SK-N-MC (cell line): Measurements from ENCODE around the gene GANC.

ENCODE experiments used
- DNase-seq: peaks from one replicate; pipeline ENCODE4 v3.0.0-alpha.2; 2011; ENCODE audit warnings: low read depth, low spot score
- H3K27ac ChIP-seq: fragments of 200-600 bp; sonication (generic); 2 replicates; pipeline ENCODE4 v1.5.1; 2016; ENCODE audit warnings: mixed run types
- H3K36me3 ChIP-seq: fragments of 200-600 bp; sonication (generic); 2 replicates; pipeline ENCODE4 v1.6.1; 2017; ENCODE audit warnings: antibody characterized with exemption, low read length, mixed read lengths; ENCODE audit not compliant: insufficient read depth
- H3K4me3 ChIP-seq: fragments of 200-600 bp; sonication (generic); 2 replicates; pipeline ENCODE4 v1.5.1; 2016
- H3K9ac ChIP-seq: fragments of 200-600 bp; sonication (generic); 2 replicates; pipeline ENCODE4 v1.8.0; 2017; ENCODE audit warnings: mixed run types, mixed read lengths; ENCODE audit not compliant: insufficient read length
- H3K9me3 ChIP-seq: fragments of 200-600 bp; sonication (generic); 2 replicates; pipeline ENCODE4 v1.6.1; 2017; ENCODE audit warnings: low read depth, mild to moderate bottlenecking, antibody characterized with exemption, low read length, moderate library complexity, mixed read lengths
- EZH2 ChIP-seq: fragments of 200-600 bp; sonication (generic); IDR thresholded peaks from one replicate; pipeline ENCODE4 v1.6.1; 2017; ENCODE audit warnings: antibody characterized with exemption
- FOXP2 ChIP-seq: optimal IDR thresholded peaks from 2 replicates; pipeline ENCODE3; 2011; ENCODE audit warnings: mild to moderate bottlenecking, moderate library complexity; ENCODE audit not compliant: insufficient read depth; ENCODE audit errors: extremely low read length, control extremely low read depth
- POLR2AphosphoS5 ChIP-seq: IDR thresholded peaks from 2 replicates; pipeline ENCODE4 v1.6.1; 2012; ENCODE audit warnings: mild to moderate bottlenecking, low read depth, low read length, borderline replicate concordance

GANC gene

DNA sequence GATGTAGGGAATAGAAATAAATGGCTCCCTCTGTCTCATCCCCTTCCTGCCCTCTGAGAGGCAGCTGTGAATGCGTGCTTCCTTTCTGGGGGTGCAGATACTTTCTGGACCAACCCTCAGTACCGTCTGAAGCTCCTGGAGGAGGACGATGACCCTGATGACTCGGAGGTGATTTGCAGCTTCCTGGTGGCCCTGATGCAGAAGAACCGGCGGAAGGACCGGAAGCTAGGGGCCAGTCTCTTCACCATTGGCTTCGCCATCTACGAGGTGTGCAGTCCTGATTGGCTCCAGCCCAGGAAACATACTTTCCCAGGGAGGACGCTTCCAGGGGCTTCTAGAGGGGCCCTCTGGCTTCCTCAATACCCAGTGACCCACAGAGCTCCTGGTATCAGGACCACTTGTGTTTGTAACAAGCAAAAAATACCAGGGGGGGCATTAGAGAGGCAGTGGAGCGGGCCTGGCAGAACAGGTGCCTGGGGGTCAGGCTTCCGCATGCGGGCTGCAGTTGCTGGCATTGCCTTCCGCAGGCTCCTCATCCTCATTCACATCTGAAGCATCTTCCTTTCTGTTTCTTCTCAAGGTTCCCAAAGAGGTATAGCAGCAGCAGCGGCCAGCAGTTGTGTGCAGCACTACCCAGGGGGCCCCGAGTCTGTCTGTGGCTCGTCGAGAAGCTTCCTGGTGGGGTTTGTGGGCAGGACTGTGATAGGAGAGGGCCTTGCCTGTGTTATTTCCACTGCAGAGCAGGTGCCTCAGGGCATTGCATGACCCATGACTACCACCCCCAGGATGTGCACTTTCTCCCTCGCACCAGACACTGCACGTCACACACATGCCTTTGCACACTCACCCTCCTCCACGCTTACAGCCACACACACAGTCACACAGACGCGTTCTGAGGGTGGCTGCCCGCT is 128.8 kb downstream of the GANC start:
- Histone ChIP-seq H3K9ac (no peak overlapping the region), H3K36me3 (no peaks in the 10 kb centered on the region), H3K9me3 (no peaks in the 10 kb centered on the region), H3K4me3 (no peak overlapping the region), H3K27ac (no peak overlapping the region)
- no peak for DNase-seq
- TF ChIP-seq EZH2: no peak
- no peak for TF ChIP-seq POLR2AphosphoS5
- no peak for TF ChIP-seq FOXP2

DNA sequence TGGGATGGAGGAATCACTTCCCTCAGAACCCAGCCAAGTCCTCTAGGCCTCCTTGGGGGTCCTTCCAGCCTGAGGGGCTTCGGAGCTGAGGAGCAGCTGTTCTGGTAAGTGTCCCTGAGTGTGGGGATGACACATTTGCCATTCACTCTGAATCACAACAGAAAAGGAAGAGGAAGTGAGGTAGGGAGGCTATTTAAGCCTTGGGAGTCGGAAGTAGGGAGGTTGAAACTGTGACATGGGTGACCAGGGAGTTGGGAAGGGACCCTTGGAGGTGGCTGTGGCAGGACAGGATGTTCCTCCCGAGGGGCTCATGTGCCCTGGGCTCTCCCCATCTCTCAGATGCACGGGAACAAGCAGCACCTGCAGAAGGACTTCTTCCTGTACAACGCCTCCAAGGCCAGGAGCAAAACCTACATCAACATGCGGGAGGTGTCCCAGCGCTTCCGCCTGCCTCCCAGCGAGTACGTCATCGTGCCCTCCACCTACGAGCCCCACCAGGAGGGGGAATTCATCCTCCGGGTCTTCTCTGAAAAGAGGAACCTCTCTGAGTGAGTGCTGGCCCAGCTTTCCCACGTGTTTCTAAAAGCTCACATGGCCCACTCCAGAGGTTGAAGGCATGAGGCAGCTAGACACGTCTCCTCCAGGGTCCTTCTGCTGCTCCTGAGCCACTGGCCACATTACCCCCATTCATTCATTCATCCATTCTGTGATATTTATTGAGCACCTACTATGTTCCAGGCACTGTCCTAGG is 129.6 kb downstream of the GANC start:
- H3K27ac ChIP-seq: no peak overlapping the region
- H3K36me3 ChIP-seq: no peaks in the 10 kb centered on the region
- no peak overlapping the region for H3K9ac ChIP-seq
- no peak overlapping the region for H3K4me3 ChIP-seq
- no peaks in the 10 kb centered on the region for H3K9me3 ChIP-seq
- no peak for DNase-seq
- no peak for TF ChIP-seq POLR2AphosphoS5
- TF ChIP-seq EZH2: no peak
- TF ChIP-seq FOXP2: no peak

DNA sequence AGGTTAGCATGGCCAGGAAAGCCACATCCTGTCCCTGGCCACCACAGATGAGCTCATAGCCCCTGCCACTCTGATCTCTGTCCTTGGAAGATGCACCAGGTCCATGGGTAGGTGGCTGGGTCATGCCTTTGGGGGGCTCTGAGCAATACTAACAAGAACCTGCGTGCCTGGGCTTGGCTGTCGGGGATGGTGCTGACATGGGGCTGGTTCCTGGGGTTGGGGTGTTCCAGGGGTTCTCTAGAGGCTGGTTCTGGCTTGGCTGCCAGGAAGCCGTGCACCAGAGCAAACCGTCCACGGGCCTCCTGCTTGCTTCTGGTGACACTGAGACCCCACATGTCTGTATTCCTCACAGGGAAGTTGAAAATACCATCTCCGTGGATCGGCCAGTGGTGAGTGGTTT is 130.4 kb downstream of the GANC start:
- H3K36me3 ChIP-seq: no peaks in the 10 kb centered on the region
- H3K9ac ChIP-seq: no peak overlapping the region
- no peak for DNase-seq
- no peak overlapping the region for H3K27ac ChIP-seq
- no peak for TF ChIP-seq FOXP2
- no peak for TF ChIP-seq EZH2
- no peak for TF ChIP-seq POLR2AphosphoS5
- H3K4me3 ChIP-seq: no peak overlapping the region
- no peaks in the 10 kb centered on the region for H3K9me3 ChIP-seq

DNA sequence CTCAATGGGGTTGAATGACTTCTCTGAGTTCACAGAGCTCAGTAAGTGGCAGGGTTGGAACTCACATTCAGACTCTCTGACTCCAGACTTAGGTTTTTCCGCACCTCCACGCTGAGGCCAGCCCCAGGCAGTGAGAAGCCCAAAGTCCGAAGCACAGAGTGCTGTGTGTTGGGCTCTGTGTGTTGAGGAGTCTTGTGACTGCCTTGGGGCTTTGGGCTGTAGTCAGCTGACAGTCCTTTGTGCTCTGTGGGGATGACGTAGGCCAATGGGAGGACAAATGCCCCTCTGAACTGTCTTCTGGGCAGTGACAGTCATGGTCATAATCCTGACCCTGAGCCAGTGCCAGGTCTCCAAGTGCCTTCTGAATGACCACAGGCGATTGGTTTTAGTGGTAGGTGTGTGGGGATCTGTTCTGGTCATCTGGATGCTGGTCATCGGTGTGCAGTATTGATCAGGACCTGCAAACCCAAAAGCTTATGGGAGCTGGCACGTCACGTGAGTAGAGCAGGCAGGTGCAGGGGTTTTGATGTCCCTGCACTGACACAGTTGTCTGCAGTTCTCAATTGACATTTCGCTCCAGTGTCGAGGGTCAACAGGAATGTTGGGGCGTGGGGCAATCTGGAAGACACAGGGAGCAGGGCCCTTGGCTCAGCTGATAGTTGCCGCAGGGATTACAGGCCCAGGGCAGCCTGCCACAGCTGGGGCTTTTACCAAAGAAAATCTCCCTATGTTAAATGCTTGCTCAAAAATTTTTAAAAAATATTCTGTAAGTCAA is 131.6 kb downstream of the GANC start:
- no peak for TF ChIP-seq POLR2AphosphoS5
- no peak for TF ChIP-seq FOXP2
- TF ChIP-seq EZH2: no peak
- no peak overlapping the region for H3K27ac ChIP-seq
- DNase-seq: no peak
- H3K4me3 ChIP-seq: no peak overlapping the region
- H3K36me3 ChIP-seq: no peaks in the 10 kb centered on the region
- no peak overlapping the region for H3K9ac ChIP-seq
- no peaks in the 10 kb centered on the region for H3K9me3 ChIP-seq

DNA sequence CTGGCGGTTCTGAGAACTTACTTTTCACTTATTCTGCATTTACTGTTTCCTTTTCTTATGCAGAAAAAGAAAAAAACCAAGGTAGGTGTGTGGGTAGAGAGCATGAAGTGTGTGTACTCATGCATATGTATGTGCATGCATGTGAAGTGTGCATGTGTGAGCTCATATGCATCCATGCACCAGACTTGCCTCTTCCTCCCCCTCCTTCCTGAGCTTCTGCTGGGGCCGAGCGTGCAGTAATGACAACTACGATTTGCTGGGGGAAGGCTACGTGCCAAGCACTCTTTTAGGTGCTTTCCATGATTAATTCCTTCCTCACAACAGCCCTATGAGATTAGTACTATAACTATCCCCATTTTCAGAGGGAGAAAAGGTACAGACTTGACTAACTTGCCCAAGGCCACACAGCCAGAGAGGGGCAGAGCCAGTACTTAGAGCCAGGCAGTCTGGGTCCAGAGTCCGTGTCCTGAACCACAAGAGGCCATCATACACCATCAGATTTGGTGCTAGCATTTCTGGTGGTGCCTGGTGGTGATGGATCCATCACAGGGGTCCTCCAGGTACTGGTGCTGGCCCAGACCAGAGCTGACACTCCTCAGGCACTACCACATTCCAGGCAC is 133.0 kb downstream of the GANC start:
- H3K9me3 ChIP-seq: no peaks in the 10 kb centered on the region
- H3K4me3 ChIP-seq: no peak overlapping the region
- no peaks in the 10 kb centered on the region for H3K36me3 ChIP-seq
- no peak for TF ChIP-seq FOXP2
- no peak for TF ChIP-seq POLR2AphosphoS5
- TF ChIP-seq EZH2: no peak
- H3K9ac ChIP-seq: no peak overlapping the region
- no peak overlapping the region for H3K27ac ChIP-seq
- DNase-seq: no peak
